ENCODE measurements around the gene PIP5K1A.
"Not testable (repeated sequence)": the region's sequence is repeated elsewhere in the genome, so short reads cannot be mapped to it uniquely, and the experiment has no call there.

PIP5K1A gene, protein sequence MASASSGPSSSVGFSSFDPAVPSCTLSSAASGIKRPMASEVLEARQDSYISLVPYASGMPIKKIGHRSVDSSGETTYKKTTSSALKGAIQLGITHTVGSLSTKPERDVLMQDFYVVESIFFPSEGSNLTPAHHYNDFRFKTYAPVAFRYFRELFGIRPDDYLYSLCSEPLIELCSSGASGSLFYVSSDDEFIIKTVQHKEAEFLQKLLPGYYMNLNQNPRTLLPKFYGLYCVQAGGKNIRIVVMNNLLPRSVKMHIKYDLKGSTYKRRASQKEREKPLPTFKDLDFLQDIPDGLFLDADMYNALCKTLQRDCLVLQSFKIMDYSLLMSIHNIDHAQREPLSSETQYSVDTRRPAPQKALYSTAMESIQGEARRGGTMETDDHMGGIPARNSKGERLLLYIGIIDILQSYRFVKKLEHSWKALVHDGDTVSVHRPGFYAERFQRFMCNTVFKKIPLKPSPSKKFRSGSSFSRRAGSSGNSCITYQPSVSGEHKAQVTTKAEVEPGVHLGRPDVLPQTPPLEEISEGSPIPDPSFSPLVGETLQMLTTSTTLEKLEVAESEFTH

DNA sequence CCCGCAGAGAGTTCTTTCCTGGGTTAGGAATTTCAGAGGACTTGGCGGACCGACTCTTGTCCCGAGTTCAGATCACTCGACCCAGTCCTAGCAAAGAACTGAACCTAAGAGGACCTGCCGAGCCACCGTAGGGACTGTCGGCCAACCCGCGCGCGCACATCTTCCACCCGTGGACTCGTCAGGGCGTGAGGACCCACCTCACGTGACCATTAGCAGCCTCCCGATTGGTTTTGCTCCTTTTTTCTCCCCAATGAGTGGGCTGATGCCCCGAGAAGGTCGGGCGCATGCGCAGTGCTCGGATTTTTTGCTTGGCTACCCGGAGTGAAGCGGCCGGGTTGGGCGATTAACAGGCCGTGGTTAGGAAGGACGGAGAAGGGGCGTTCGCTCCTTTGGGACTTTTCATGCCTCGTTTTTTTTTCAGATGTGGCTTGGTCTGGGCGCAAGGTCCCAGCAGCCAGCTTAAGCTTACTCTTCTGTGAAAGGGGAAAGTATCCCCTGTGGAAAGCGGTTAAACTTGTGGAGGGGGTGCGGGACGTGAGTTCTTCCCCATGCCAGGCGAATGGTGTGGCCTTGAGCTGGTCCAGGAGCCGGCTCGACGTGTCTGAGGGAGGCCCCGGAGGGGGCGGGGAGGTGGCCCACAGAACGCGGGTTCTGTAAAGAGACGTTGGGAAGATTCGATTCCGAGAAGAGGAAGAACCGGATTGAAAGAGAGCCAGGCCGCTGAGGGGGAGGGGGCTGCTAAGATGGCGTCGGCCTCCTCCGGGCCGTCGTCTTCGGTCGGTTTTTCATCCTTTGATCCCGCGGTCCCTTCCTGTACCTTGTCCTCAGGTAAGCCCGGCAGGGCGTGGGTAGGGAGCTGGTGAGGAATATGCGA, at the start of gene PIP5K1A:
Gene PIP5K1A (plus strand): TSS at position 299 of the 874 bp plus-strand sequence. CDS start 445 bp downstream, at position 744.
- peak; percentile 97 to 98 for DNase-seq (ENCODE audit: low read depth in 2 of 2)

DNA sequence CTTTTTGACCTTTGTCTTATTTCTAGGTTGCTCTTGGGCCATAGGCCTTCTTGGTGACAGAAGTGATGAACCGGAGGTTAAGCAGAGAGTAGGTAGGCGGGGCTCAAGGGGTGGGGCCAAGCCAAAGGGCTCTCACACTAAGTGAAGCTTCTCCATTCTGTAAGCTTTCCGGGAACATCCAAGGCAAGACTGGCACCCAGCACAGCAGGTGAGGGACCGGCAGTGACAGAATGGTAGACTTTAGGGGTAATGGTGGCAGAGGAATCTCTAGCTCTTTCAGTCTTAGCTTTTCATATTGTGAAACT, 41.9 kb upstream of the PIP5K1A start, which contains the start of gene TNFAIP8L2:
Gene TNFAIP8L2 (plus strand): TSS at position 135 of the 305 bp plus-strand sequence. CDS start 2,049 bp downstream, outside the sequence.
- DNase-seq (ENCODE audit: low read depth in 2 of 2), result peak; percentile 60 to 69

GRCh38 chr1:151157067-151157531, 41.3 kb upstream of the PIP5K1A start:
- DNase-seq (ENCODE audit: low read depth in 2 of 2), result peak; percentile 36 to 37

- peak in 1 of 2 donors; percentile 44 for DNase-seq (ENCODE audit: low read depth in 2 of 2)
Measured at GRCh38 chr1:151158326-151158725, 40.0 kb upstream of the PIP5K1A start.

DNA sequence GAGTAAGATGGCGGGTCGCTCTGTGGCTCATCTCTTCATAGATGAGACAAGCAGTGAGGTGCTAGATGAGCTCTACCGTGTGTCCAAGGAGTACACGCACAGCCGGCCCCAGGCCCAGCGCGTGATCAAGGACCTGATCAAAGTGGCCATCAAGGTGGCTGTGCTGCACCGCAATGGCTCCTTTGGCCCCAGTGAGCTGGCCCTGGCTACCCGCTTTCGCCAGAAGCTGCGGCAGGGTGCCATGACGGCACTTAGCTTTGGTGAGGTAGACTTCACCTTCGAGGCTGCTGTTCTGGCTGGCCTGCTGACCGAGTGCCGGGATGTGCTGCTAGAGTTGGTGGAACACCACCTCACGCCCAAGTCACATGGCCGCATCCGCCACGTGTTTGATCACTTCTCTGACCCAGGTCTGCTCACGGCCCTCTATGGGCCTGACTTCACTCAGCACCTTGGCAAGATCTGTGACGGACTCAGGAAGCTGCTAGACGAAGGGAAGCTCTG, 39.6 kb upstream of the PIP5K1A start:
- no peak for DNase-seq (ENCODE audit: low read depth in 2 of 2)

DNA sequence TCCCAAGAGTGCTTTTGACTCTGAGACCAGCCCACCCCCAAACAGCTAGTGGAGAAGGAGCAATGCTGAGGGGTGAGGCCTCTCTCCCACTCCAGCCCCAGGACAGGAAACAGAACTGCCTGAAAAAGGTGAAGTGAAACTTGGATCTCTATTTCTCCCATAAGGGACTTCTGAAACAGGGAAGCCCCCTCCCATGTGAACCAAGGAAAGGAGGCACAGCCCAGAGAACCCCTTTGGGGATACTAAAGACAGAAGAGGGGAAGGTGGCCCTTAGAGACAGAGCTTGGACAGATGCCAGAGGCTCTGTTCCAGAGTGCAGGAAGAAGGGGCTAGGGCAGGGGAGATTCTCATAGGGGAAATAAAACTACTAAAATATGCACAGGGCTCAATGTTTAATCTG, 39.0 kb upstream of the PIP5K1A start:
- DNase-seq (ENCODE audit: low read depth in 2 of 2), result no peak

GRCh38 chr1:151164732-151165280, 33.5 kb upstream of the PIP5K1A start:
- DNase-seq (ENCODE audit: low read depth in 2 of 2), result no peak

- no peak for DNase-seq (ENCODE audit: low read depth in 2 of 2)
Measured at GRCh38 chr1:151165281-151165737, 33.0 kb upstream of the PIP5K1A start.

DNA sequence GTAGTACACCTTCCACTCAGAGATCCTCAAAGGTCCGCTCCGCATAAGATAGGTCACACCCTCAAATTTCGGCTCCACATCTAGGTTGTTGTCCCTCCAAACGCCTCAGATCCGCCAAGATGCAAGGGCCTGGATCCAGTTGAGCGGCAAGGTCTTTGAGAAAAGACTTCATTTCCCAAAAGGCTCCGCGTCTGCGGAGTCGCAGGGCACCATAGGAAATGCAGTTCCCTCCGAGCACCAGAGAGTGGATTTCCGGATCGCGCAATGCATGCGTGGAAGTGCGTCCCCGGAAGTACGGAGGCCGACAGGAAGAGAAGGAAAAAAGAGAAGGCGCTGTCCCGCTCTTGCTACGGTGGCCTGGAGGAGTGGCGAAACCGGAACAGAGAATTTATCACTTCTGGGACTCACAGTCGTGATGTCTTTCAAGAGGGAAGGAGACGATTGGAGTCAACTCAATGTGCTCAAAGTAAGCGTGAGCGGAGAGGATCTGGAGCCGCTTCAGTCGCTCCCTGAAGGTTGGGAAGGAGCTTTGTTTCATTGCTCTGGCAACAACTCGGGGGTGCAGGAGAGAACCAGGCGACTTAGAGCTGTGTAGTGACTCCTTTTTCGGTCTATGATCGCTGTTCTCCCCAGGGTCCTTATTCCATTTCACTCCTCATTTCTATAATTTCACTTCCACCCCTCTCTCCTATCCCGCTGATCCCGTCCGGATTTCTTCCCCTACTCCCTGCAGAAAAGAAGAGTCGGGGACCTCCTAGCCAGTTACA, 32.4 kb upstream of the PIP5K1A start, which contains the start of the genes LYSMD1 and SCNM1:
Gene LYSMD1 (minus strand): TSS at position 165 of the 767 bp plus-strand sequence. CDS start 644 bp downstream, outside the sequence.
Gene SCNM1 (plus strand): TSS at position 407 of the 767 bp plus-strand sequence. CDS start 9 bp downstream, at position 416.
- peak; percentile 91 to 93 for DNase-seq (ENCODE audit: low read depth in 2 of 2)

DNA sequence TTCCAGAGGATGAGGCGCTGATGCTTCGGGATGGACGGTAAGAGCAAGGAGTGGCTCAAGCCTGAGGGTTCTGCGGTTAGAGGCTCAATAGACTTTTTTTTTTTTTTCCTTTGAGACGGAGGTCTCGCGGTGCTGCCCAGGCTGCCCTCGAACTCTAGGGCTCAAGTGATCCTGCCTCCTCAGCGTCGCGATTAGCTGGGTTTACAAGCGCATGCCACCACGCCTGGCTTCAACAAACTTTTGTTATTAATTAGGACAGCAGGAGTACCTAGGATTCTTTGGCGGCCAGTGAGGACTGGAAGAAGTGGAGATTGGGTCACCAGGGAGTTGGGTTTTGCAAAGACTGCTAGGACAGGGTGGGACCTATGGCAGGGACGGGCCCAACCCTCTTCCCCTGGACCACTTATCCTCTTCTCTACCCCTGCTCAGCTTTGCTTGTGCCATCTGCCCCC, 31.8 kb upstream of the PIP5K1A start:
- DNase-seq (ENCODE audit: low read depth in 2 of 2), result no peak

GRCh38 chr1:151167116-151167515, 31.2 kb upstream of the PIP5K1A start:
- no peak for DNase-seq (ENCODE audit: low read depth in 2 of 2)

DNA sequence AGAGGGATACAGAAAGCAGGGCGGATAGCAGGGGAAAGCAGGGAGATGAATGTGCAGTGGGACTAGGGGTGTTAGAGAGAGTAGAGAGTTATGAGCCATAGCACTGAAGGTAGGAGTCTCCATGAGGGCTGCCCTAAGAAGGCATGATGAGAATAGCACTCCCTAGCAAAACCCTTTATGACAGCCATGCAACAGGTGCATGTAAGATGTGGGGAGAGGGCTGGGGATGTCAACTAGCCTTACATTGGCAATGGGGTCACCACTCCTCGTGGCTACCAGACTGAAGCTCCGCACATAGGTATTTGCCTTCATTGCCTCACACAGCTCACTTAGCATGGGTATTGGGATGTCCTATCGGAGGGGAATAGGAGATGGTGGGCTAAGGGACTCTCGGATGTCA, 27.2 kb upstream of the PIP5K1A start:
- DNase-seq (ENCODE audit: low read depth in 2 of 2), result no peak

- DNase-seq (ENCODE audit: low read depth in 2 of 2), result no peak
Measured at GRCh38 chr1:151175041-151175741, 23.2 kb upstream of the PIP5K1A start.

GRCh38 chr1:151175863-151176262, 22.5 kb upstream of the PIP5K1A start, which contains the start of gene TMOD4:
TSS of gene TMOD4 (minus strand) at chr1:151175981. CDS start at chr1:151174875, 1,106 bp downstream.
- no peak for DNase-seq (ENCODE audit: low read depth in 2 of 2)

DNA sequence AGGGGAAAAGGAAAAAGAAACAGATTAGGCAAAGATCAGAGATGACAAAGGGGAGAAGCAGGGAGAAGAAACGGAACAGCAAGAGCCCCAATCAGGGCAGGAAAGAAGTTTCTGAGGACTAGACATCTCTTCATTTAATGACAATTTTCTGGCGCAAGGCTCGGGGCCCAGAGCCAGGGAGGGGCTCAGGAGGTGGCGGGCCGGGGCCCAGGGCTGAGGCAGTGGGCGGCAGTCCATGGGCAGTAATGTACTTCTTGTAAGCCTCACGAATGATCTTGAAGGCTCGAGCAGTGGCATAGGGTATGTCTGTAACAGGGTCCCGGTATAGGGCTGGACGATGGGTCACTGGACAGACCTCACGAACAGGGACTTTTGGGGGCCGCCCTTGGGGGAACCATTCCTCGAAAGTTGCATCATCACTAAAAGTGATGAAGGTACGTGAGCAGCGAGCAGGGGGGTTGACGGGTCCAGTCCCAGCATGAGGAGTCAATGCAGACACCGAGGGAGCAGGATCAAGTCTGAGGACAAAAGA, 21.8 kb upstream of the PIP5K1A start:
- DNase-seq (ENCODE audit: low read depth in 2 of 2), result no peak

GRCh38 chr1:151184211-151184610, 14.1 kb upstream of the PIP5K1A start:
- no peak for DNase-seq (ENCODE audit: low read depth in 2 of 2)

GRCh38 chr1:151187205-151187604, 11.1 kb upstream of the PIP5K1A start:
- no peak for DNase-seq (ENCODE audit: low read depth in 2 of 2)

DNA sequence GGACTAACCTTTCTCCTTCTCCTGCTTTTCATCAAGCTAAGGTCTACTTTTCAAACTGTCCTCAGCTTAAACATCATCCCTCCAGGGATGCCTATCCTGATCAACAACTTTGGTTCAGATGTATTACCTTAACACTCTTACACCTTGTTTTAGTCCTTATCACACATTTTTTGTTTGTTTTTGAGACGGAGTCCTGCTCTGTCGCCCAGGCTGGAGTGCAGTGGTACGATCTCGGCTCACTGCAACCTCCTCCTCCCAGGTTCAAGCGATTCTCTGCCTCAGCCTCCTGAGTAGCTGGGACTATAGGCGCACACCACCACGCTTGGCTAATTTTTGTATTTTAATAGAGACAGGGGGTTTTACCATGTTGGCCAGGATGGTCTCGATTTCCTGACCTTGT, 9.7 kb upstream of the PIP5K1A start:
- not testable (repeated sequence) for DNase-seq (ENCODE audit: low read depth in 2 of 2)
